Neural cell (in vitro differentiated cells): ENCODE data around the gene HAO2.

ENCODE experiments used
- CTCF ChIP-seq: fragments of 450-650 bp; IDR thresholded peaks from 2 replicates; pipeline ENCODE4 v1.5.1; 2014; ENCODE audit warnings: antibody characterized with exemption, mild to moderate bottlenecking, moderate library complexity; ENCODE audit not compliant: poor library complexity, severe bottlenecking
- EP300 ChIP-seq: fragments of 450-650 bp; conservative IDR thresholded peaks from 2 replicates; pipeline ENCODE4 v1.6.1; 2014; ENCODE audit warnings: antibody characterized with exemption, mild to moderate bottlenecking, moderate library complexity; ENCODE audit not compliant: poor library complexity, severe bottlenecking
- EZH2 ChIP-seq: fragments of 200-600, 300-800 bp; shearing (Covaris generic), sonication (generic); IDR thresholded peaks from 2 replicates; pipeline ENCODE4 v1.6.1; 2014; ENCODE audit warnings: antibody characterized with exemption, low read length, borderline replicate concordance, mild to moderate bottlenecking; ENCODE audit not compliant: insufficient read depth, poor library complexity, severe bottlenecking
- MXI1 ChIP-seq: fragments of 450-650 bp; conservative IDR thresholded peaks from 2 replicates; pipeline ENCODE4 v1.6.1; 2014; ENCODE audit warnings: antibody characterized with exemption, mild to moderate bottlenecking; ENCODE audit not compliant: poor library complexity, severe bottlenecking
- POLR2AphosphoS5 ChIP-seq: IDR thresholded peaks from 2 replicates; pipeline ENCODE4 v1.6.1; 2012
- RAD21 ChIP-seq: fragments of 450-650 bp; conservative IDR thresholded peaks from 2 replicates; pipeline ENCODE4 v1.6.1; 2014; ENCODE audit warnings: antibody characterized with exemption, mild to moderate bottlenecking, moderate library complexity
- REST ChIP-seq: IDR thresholded peaks from 2 replicates; pipeline ENCODE4 v1.6.1; 2012; ENCODE audit warnings: borderline replicate concordance
- SMC3 ChIP-seq: fragments of 450-650 bp; conservative IDR thresholded peaks from 2 replicates; pipeline ENCODE4 v1.6.1; 2014; ENCODE audit warnings: antibody characterized with exemption, mild to moderate bottlenecking, moderate library complexity; ENCODE audit not compliant: poor library complexity
- TAF1 ChIP-seq: IDR thresholded peaks from 2 replicates; pipeline ENCODE4 v1.6.1; 2012; ENCODE audit warnings: low read depth

- no peak for TF ChIP-seq CTCF
- TF ChIP-seq RAD21, result no peak
- TF ChIP-seq TAF1, result no peak
- TF ChIP-seq POLR2AphosphoS5, result no peak
- TF ChIP-seq EP300, result no peak
- TF ChIP-seq EZH2, result no peak
- TF ChIP-seq SMC3, result no peak
- no peak for TF ChIP-seq MXI1
- no peak for TF ChIP-seq REST
These were observed 63.3 kb downstream of the HAO2 start for GRCh38 chr1:119431836-119432235.
